ENCODE results near the gene CPT1B.

CPT1B gene

GRCh38 chr22:50529416-50529896 is 48.8 kb downstream of the CPT1B start:
- peak overlapping the region; percentile 82 for H3K4me3 Mint-ChIP-seq
- H3K4me1 Mint-ChIP-seq (ENCODE audit: low read depth), result peaks cover 45% of the 10 kb centered on the region
- H3K36me3 Mint-ChIP-seq (ENCODE audit: low read depth), result peaks cover 19% of the 10 kb centered on the region
- no peaks in the 10 kb centered on the region for H3K9me3 Mint-ChIP-seq
- peak overlapping the region; percentile 55 for H3K27ac Mint-ChIP-seq
- H3K27me3 Mint-ChIP-seq (ENCODE audit: low read depth), result no peaks in the 10 kb centered on the region

DNA sequence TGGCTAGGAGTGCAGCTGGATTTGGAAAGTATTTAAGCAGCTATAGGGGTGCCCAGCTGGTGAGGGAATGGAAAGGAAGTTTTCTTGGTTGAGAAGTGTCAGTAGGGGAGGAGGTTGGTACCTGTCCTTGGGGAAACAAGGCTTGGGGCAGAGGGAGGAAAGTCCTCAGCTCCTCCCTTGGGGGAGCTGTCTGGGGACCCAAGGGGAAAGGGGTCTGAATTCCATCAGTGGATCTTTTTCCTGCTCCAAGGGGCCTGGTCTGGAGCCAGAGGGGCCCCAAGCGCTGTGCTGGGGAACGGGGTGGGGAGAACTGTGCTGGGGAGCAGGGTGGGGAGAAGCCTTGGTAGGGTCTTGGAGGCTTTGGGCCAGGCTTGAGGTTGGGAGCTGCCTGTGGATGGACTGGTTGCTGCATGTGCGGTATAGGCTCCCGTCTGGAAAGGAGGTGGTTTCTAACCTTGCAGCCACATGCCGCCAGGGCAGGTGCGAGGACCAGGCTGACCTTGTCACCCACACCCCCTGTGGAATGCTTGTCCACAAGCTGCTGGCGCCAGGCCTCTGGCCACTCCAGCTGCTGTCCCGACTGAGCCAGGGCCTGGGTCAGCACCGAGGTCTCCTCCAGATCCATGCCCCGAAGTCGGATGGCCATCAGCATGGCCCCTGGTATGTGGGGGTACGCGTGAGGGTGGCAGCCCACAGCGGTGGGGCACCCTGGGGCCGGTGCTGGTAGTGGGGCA is 49.4 kb downstream of the CPT1B start:
- H3K27me3 Mint-ChIP-seq (ENCODE audit: low read depth), result no peaks in the 10 kb centered on the region
- H3K27ac Mint-ChIP-seq, result peak overlapping the region; percentile 92
- peaks cover 21% of the 10 kb centered on the region for H3K36me3 Mint-ChIP-seq (ENCODE audit: low read depth)
- H3K9me3 Mint-ChIP-seq, result no peaks in the 10 kb centered on the region
- H3K4me1 Mint-ChIP-seq (ENCODE audit: low read depth), result peaks cover 41% of the 10 kb centered on the region
- peak overlapping the region; percentile 82 for H3K4me3 Mint-ChIP-seq

GRCh38 chr22:50527921-50528681 is 50.1 kb downstream of the CPT1B start:
- peaks cover 35% of the 10 kb centered on the region for H3K4me1 Mint-ChIP-seq (ENCODE audit: low read depth)
- H3K4me3 Mint-ChIP-seq, result peak overlapping the region; percentile 82
- H3K36me3 Mint-ChIP-seq (ENCODE audit: low read depth), result peaks cover 24% of the 10 kb centered on the region
- peak overlapping the region; percentile 92 for H3K27ac Mint-ChIP-seq
- no peaks in the 10 kb centered on the region for H3K27me3 Mint-ChIP-seq (ENCODE audit: low read depth)
- no peaks in the 10 kb centered on the region for H3K9me3 Mint-ChIP-seq

- Mint-ChIP-seq H3K4me3 (peak overlapping the region; percentile 82), H3K36me3 (ENCODE audit: low read depth) (peaks cover 20% of the 10 kb centered on the region), H3K4me1 (ENCODE audit: low read depth) (peaks cover 29% of the 10 kb centered on the region), H3K27me3 (ENCODE audit: low read depth) (no peaks in the 10 kb centered on the region), H3K27ac (peak overlapping the region; percentile 92), H3K9me3 (no peaks in the 10 kb centered on the region)
Measured at GRCh38 chr22:50526834-50527801, 51.1 kb downstream of the CPT1B start.

DNA sequence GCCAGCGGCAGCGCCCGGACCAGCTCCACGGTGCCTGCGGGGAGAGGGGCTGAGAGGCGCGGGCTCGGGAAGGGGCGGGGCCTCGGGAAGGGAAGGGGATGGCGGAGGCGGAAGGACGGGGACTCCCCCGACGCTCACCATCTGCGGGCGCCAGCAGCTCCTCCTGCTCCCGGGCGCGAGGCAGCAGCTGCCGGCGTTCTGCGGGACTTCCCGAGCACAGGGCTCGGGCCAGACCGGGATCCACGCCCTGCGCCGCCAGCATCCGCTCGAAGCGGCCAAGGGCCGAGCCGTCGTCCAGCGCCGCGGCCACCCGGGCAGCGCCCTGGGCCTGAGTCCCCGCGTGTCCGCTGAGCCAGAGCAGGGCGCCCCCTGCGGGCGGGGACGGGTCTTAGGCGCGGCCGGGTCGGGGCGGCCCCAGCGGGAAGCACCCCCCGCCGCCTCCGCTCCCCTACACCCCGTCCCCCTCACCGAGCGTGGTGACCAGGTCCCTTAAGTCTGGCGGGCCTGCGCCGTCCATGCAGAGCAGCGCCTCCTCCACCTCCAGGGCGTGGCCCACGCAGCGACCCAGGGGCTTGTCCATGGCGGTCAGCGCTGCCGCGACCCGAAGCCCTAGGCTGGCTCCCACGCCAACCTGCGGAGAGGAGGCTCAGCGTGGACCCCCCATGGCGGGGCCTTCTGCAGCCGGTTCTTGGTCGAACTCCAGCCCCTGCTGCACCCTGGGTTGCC is 52.0 kb downstream of the CPT1B start:
- peaks cover 20% of the 10 kb centered on the region for H3K36me3 Mint-ChIP-seq (ENCODE audit: low read depth)
- H3K9me3 Mint-ChIP-seq, result no peaks in the 10 kb centered on the region
- H3K4me1 Mint-ChIP-seq (ENCODE audit: low read depth), result peaks cover 29% of the 10 kb centered on the region
- H3K4me3 Mint-ChIP-seq, result peak overlapping the region; percentile 82
- no peaks in the 10 kb centered on the region for H3K27me3 Mint-ChIP-seq (ENCODE audit: low read depth)
- peak overlapping the region; percentile 92 for H3K27ac Mint-ChIP-seq

- peaks cover 20% of the 10 kb centered on the region for H3K36me3 Mint-ChIP-seq (ENCODE audit: low read depth)
- H3K27ac Mint-ChIP-seq, result peak overlapping the region; percentile 71
- peak overlapping the region; percentile 90 for H3K4me3 Mint-ChIP-seq
- H3K4me1 Mint-ChIP-seq (ENCODE audit: low read depth), result peaks cover 29% of the 10 kb centered on the region
- H3K27me3 Mint-ChIP-seq (ENCODE audit: low read depth), result no peaks in the 10 kb centered on the region
- H3K9me3 Mint-ChIP-seq, result no peaks in the 10 kb centered on the region
Measured at GRCh38 chr22:50525858-50526107, 52.4 kb downstream of the CPT1B start.

- H3K4me1 Mint-ChIP-seq (ENCODE audit: low read depth), result peaks cover 29% of the 10 kb centered on the region
- H3K4me3 Mint-ChIP-seq, result peak within 1 kb of the TSS; percentile 90
- H3K9me3 Mint-ChIP-seq, result no peaks in the 10 kb centered on the region
- peaks cover 20% of the 10 kb centered on the region for H3K36me3 Mint-ChIP-seq (ENCODE audit: low read depth)
- H3K27me3 Mint-ChIP-seq (ENCODE audit: low read depth), result no peaks in the 10 kb centered on the region
- H3K27ac Mint-ChIP-seq, result peak within 1 kb of the TSS; percentile 92
Measured at GRCh38 chr22:50525104-50525857, 52.9 kb downstream of the CPT1B start, which contains the start of gene SCO2. TSS of gene SCO2 (minus strand) at chr22:50525598. CDS start at chr22:50524411, 1,187 bp downstream.

DNA sequence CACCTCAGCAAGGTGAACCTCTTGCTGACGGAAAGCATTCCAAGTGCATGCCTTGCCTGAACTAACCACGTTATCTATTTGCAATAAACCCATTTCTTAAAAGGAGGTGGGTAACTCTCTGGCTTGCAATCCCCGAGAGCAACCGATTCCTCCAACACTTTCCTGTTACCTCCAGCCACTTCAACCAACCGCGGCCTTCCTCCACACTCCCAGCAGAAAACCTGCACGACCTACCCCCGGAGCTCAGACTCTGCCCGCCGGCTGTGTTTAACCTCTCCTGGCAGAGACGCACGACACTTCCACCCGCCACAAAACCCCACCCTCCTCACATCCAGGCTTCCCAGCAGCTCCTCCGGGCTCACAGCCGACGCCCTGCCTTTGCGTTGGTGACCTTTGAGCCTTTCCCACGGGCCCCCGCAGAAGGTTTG is 53.5 kb downstream of the CPT1B start:
- H3K27ac Mint-ChIP-seq, result peak overlapping the region; percentile 90
- no peaks in the 10 kb centered on the region for H3K27me3 Mint-ChIP-seq (ENCODE audit: low read depth)
- peaks cover 23% of the 10 kb centered on the region for H3K36me3 Mint-ChIP-seq (ENCODE audit: low read depth)
- peaks cover 29% of the 10 kb centered on the region for H3K4me1 Mint-ChIP-seq (ENCODE audit: low read depth)
- no peaks in the 10 kb centered on the region for H3K9me3 Mint-ChIP-seq
- peak overlapping the region; percentile 90 for H3K4me3 Mint-ChIP-seq

- Mint-ChIP-seq H3K4me1 (ENCODE audit: low read depth) (peaks cover 29% of the 10 kb centered on the region), H3K9me3 (no peaks in the 10 kb centered on the region), H3K4me3 (peak overlapping the region; percentile 90), H3K27me3 (ENCODE audit: low read depth) (no peaks in the 10 kb centered on the region), H3K36me3 (ENCODE audit: low read depth) (peaks cover 26% of the 10 kb centered on the region), H3K27ac (peak overlapping the region; percentile 90)
Measured at GRCh38 chr22:50523806-50524675, 54.2 kb downstream of the CPT1B start.

DNA sequence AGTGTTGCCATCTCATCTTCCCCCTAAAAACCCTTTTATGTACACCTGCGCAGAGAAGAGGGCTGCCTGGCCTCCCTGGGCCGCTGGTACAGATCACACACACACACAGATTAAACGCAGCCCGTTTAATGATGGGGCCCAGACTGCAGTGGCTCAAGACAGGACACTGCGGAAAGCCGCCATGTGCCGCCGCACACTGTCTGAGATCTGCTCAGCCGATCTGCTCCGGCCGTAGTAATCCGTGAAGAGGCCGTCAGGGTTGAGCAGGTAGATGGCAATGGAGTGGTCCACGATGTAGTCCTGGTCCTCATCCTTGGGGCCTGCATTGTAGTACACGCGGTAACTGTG is 54.8 kb downstream of the CPT1B start:
- H3K9me3 Mint-ChIP-seq, result no peaks in the 10 kb centered on the region
- H3K4me1 Mint-ChIP-seq (ENCODE audit: low read depth), result peaks cover 24% of the 10 kb centered on the region
- H3K27ac Mint-ChIP-seq, result peak overlapping the region; percentile 15
- H3K27me3 Mint-ChIP-seq (ENCODE audit: low read depth), result no peaks in the 10 kb centered on the region
- H3K4me3 Mint-ChIP-seq, result no peak overlapping the region
- peaks cover 23% of the 10 kb centered on the region for H3K36me3 Mint-ChIP-seq (ENCODE audit: low read depth)

- H3K36me3 Mint-ChIP-seq (ENCODE audit: low read depth), result peaks cover 19% of the 10 kb centered on the region
Measured at GRCh38 chr22:50522806-50523438, 55.3 kb downstream of the CPT1B start.

DNA sequence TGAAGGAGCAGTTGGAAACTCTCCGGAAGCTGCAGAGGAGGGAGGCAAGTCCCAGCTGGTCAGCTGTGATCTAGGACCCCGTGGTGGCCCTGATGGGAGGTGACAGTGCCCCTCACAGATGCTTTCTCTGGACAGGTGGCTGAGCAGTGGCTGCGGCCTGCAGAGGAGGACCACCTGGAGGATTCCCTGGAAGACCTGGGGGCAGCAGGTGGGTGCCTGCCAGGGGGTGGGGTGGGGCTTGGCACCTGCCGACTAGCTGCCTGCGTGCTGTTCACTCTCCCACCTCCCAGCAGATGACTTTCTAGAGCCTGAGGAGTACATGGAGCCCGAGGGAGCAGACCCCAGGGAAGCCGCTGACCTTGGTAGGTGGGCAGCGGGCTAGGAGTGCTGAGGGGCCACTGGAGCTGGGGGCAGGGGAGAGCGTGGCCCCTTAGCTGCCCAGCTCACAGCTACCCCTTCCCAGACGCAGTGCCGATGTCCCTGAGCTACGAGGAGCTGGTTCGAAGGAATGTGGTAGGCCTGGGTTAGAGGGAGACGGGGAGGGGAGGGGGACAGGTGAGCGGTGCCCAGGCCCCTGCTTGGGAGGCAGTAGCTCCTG is 55.9 kb downstream of the CPT1B start:
- peaks cover 13% of the 10 kb centered on the region for H3K4me1 Mint-ChIP-seq (ENCODE audit: low read depth)
- no peak overlapping the region for H3K27ac Mint-ChIP-seq
- no peaks in the 10 kb centered on the region for H3K9me3 Mint-ChIP-seq
- no peak overlapping the region for H3K4me3 Mint-ChIP-seq
- no peaks in the 10 kb centered on the region for H3K27me3 Mint-ChIP-seq (ENCODE audit: low read depth)
- H3K36me3 Mint-ChIP-seq (ENCODE audit: low read depth), result peaks cover 19% of the 10 kb centered on the region

More at GRCh38 chr22:50522806-50523438, 55.3 kb downstream of the CPT1B start:
- no peaks in the 10 kb centered on the region for H3K9me3 Mint-ChIP-seq
- H3K4me1 Mint-ChIP-seq (ENCODE audit: low read depth), result peaks cover 19% of the 10 kb centered on the region
- H3K27ac Mint-ChIP-seq, result no peak overlapping the region
- no peak overlapping the region for H3K4me3 Mint-ChIP-seq
- H3K27me3 Mint-ChIP-seq (ENCODE audit: low read depth), result no peaks in the 10 kb centered on the region
